ENCODE data around the gene TIMP2.

- TF ChIP-seq CTCF (IDR thresholded peaks at IDR 0.05; ENCODE audit: low read depth, low read length) (no peak), EZH2phosphoT487 (IDR thresholded peaks at IDR 0.05; ENCODE audit: low read depth) (no peak)
Observed at GRCh38 chr17:78967782-78968362, 42.7 kb upstream of the TIMP2 start.

Measured in OCI-LY3 (cell line).